22Rv1 (cell line): ENCODE results near the gene PIANP.

ENCODE experiments used
- ZFX ChIP-seq: fragments of 450-650 bp; IDR thresholded peaks from 2 replicates; pipeline ENCODE4 v1.6.1; 2017; ENCODE audit warnings: antibody characterized with exemption, borderline replicate concordance
- TF ChIP-seq, protein P1 (sequence below): fragments of 450-650 bp; IDR thresholded peaks from 2 replicates; pipeline ENCODE4 v1.5.1; 2017; ENCODE audit warnings: mild to moderate bottlenecking

DNA sequence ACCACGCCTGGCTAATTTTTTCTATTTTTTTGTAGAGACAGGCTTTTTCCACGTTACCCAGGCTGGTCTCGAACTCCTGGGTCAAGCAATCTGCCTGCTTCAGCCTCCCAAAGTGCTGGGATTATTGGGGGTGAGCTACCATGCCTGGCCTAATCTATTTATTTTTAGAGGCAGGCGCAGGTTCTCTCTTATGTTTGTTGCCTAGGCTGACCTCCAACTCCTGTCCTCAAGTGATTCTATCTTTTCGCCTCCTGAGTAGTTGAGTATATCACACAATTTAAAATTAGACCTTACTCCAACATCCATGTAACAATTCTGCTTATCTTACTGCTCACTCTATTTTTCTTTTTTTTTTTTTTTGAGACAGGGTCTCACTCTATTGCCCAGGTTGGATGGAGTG lies 46.6 kb downstream of the PIANP start:
- TF ChIP-seq, protein P1, sequence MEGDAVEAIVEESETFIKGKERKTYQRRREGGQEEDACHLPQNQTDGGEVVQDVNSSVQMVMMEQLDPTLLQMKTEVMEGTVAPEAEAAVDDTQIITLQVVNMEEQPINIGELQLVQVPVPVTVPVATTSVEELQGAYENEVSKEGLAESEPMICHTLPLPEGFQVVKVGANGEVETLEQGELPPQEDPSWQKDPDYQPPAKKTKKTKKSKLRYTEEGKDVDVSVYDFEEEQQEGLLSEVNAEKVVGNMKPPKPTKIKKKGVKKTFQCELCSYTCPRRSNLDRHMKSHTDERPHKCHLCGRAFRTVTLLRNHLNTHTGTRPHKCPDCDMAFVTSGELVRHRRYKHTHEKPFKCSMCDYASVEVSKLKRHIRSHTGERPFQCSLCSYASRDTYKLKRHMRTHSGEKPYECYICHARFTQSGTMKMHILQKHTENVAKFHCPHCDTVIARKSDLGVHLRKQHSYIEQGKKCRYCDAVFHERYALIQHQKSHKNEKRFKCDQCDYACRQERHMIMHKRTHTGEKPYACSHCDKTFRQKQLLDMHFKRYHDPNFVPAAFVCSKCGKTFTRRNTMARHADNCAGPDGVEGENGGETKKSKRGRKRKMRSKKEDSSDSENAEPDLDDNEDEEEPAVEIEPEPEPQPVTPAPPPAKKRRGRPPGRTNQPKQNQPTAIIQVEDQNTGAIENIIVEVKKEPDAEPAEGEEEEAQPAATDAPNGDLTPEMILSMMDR, result no peak
- TF ChIP-seq ZFX, result no peak
